ENCODE results near the gene NR2F6.
A peak's percentile ranks its signal among the peaks of the same experiment; 100 is the strongest.

- TF ChIP-seq CTCF (IDR thresholded peaks at IDR 0.05) (no peak), EZH2 (IDR thresholded peaks at IDR 0.05; ENCODE audit: borderline replicate concordance, insufficient read depth, low read depth, low read length, poor library complexity, severe bottlenecking) (peak; percentile 100)
Observed at GRCh38 chr19:17266975-17267788, 21.5 kb upstream of the NR2F6 start, which contains the start of gene BABAM1.

Data from B cell (primary cell).